Measurements from ENCODE around the gene MACROD2.

DNA sequence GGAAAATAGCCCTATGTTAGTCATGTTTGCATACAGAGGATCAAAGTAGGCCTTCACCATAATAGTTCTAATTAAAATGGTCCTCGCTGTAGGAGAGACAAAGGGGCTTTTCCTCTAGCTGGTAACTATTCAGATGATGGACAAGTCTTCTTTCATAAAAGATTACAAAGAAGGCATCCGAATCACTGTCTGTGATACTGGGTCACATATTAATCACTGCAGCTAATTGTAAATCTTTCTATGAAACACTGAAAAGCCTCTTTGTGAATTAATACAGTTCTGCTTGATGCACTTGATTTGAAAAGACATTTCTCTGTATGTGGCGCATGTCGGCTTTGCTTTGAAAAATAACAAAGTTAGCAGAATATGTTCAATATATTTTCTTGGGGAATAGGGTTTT, 2057.1 kb downstream of the MACROD2 start:
- TF ChIP-seq, protein P1, sequence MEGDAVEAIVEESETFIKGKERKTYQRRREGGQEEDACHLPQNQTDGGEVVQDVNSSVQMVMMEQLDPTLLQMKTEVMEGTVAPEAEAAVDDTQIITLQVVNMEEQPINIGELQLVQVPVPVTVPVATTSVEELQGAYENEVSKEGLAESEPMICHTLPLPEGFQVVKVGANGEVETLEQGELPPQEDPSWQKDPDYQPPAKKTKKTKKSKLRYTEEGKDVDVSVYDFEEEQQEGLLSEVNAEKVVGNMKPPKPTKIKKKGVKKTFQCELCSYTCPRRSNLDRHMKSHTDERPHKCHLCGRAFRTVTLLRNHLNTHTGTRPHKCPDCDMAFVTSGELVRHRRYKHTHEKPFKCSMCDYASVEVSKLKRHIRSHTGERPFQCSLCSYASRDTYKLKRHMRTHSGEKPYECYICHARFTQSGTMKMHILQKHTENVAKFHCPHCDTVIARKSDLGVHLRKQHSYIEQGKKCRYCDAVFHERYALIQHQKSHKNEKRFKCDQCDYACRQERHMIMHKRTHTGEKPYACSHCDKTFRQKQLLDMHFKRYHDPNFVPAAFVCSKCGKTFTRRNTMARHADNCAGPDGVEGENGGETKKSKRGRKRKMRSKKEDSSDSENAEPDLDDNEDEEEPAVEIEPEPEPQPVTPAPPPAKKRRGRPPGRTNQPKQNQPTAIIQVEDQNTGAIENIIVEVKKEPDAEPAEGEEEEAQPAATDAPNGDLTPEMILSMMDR (IDR thresholded peaks at IDR 0.05) = no peak
- TF ChIP-seq POLR2A (IDR thresholded peaks at IDR 0.05) = no peak

All from uterus (tissue), 2 donors.